ENCODE results near the gene SLC39A13. TPM values are rescaled to one million over a fixed set of nuclear protein-coding genes. Genes with fewer than 3 reads are reported as not detected.

The SLC39A13 gene
- total and polyA plus RNA-seq, 2 of the 13 experiments (the other 11 are each of a cell fraction or from before 2014, with no cell fraction given), result 15.3 to 30.5 TPM

GRCh38 chr11:47438721-47439120 lies 30.3 kb downstream of the SLC39A13 start:
- H3K4me3 ChIP-seq (replicated peaks in 1 of 3; ENCODE audit: insufficient read depth in 1 of 3, low read depth in 2 of 3, low read length in 3 of 3), result peak overlapping the region; percentile 70 to 80 (median 78); a peak in 5 of 6 replicates
- peak overlapping the region; percentile 90 for H3K4me2 ChIP-seq (ENCODE audit: low read depth, low read length)
- intact Hi-C loops (cut with micrococcal nuclease; ENCODE audit: unreplicated experiment) (loop anchor here (5.0 kb wide), 1 partner anchor 721 kb away; the partner anchor contains the start of gene F2), in situ Hi-C loops (cut with HindIII; ENCODE audit: extremely low pct_ligation_motif_present, low pct_unique_long_range_greater_than_20kb) (no loop called here)
- ATAC-seq (peak; percentile 12), DNase-seq (ENCODE audit: low spot score) (no peak), FAIRE-seq (peak; percentile 8)
- no peaks in the 10 kb centered on the region; a peak in 1 of 5 replicates for H3K27me3 ChIP-seq (ENCODE audit: control insufficient read depth in 1 of 2, insufficient read depth in 2 of 2, low read length in 2 of 2)
- H3K9ac ChIP-seq (ENCODE audit: insufficient read depth, low read depth, low read length), result peak overlapping the region; percentile 88
- H3K36me3 ChIP-seq (replicated peaks in 1 of 2; ENCODE audit: control insufficient read depth in 1 of 2, insufficient read depth in 2 of 2, low read length in 2 of 2), result no peaks in the 10 kb centered on the region; a peak in 1 of 5 replicates
- H4K20me1 ChIP-seq (ENCODE audit: insufficient read depth, low read length), result no peaks in the 10 kb centered on the region
- CTCF ChIA-PET (ENCODE audit: low intra/inter-chr PET ratio, low total read pairs), result no interaction called here
- peak overlapping the region; percentile 97 for H3K27ac ChIP-seq (ENCODE audit: extremely low read length, insufficient read depth, low read length)
- H3K9me3 ChIP-seq (ENCODE audit: low read length), result no peaks in the 10 kb centered on the region
- POLR2A ChIA-PET, result interaction anchor here (1.2 to 3.0 kb wide), 8 partner anchors 10 to 181 kb away, joined by 3 to 68 read pairs (median 8); partner anchors contain the start of genes NR1H3, PSMC3 and RAPSN
- no peaks in the 10 kb centered on the region for H3K79me2 ChIP-seq (ENCODE audit: insufficient read depth, low read length)
- H2AFZ ChIP-seq (ENCODE audit: low read length), result no peak overlapping the region
- 39% methylated on average over 16 of the region's 18 CpGs for WGBS (ENCODE audit: low lambda C conversion rate)
- H3K4me1 ChIP-seq (ENCODE audit: insufficient read depth, low read length), result peaks cover 73% of the 10 kb centered on the region
- no TSS peak for BruUV-seq (replicated peaks)
- TF ChIP-seq ZBTB38 (CRISPR knock-in tag; IDR thresholded peaks at IDR 0.05) (peak; percentile 99), PATZ1 (CRISPR knock-in tag; IDR thresholded peaks at IDR 0.05) (peak; percentile 36; the same call in 1 of the 2 replicates), ZBTB4 (CRISPR knock-in tag; IDR thresholded peaks at IDR 0.05; ENCODE audit: borderline replicate concordance) (peak; percentile 86; the same call in 1 of the 2 replicates), NR2F6 (IDR thresholded peaks at IDR 0.05) (no peak), NR2F6 (CRISPR knock-in tag; IDR thresholded peaks at IDR 0.05) (0 out of 2 replicates have a peak, but pooled peaks have one; percentile 18), ZNF121 (CRISPR knock-in tag; IDR thresholded peaks at IDR 0.05) (0 out of 2 replicates have a peak, but pooled peaks have one; percentile 26), ZNF552 (CRISPR knock-in tag; IDR thresholded peaks at IDR 0.05; ENCODE audit: borderline replicate concordance) (no peak), ARID2 (CRISPR knock-in tag; IDR thresholded peaks at IDR 0.05; ENCODE audit: borderline replicate concordance) (no peak), ZNF543 (CRISPR knock-in tag; IDR thresholded peaks at IDR 0.05) (0 out of 2 replicates have a peak, but pooled peaks have one; percentile 8), ZNF724P (CRISPR knock-in tag; IDR thresholded peaks at IDR 0.05; ENCODE audit: borderline replicate concordance) (0 out of 2 replicates have a peak, but pooled peaks have one; percentile 61), XRCC5 (optimal IDR thresholded peaks at IDR 0.05; ENCODE audit: low read length) (peak; percentile 21), E2F1 (CRISPR knock-in tag; IDR thresholded peaks at IDR 0.05) (no peak), HNRNPLL (IDR thresholded peaks at IDR 0.05; ENCODE audit: low read depth, low read length, poor library complexity, severe bottlenecking) (peak; percentile 16), ZMYM3 (CRISPR knock-in tag; IDR thresholded peaks at IDR 0.05) (peak; percentile 87), MYC (CRISPR knock-in tag; IDR thresholded peaks at IDR 0.05; ENCODE audit: borderline replicate concordance) (peak; percentile 34; the same call in 1 of the 2 replicates), ZNF703 (CRISPR knock-in tag; IDR thresholded peaks at IDR 0.05; ENCODE audit: borderline replicate concordance) (no peak), ZNF768 (CRISPR knock-in tag; IDR thresholded peaks at IDR 0.05) (peak; percentile 98), CBX1 (IDR thresholded peaks at IDR 0.05; ENCODE audit: low read depth) (no peak), TOPORS (CRISPR knock-in tag; IDR thresholded peaks at IDR 0.05) (0 out of 2 replicates have a peak, but pooled peaks have one; percentile 24), ZNF572 (CRISPR knock-in tag; IDR thresholded peaks at IDR 0.05) (0 out of 2 replicates have a peak, but pooled peaks have one; percentile 74)
